LNCaP clone FGC (cell line): ENCODE results near the gene U2AF1L4.

ENCODE experiments used
- DNase-seq: peaks from one replicate; pipeline ENCODE4 v3.0.0-alpha.2; 2011; ENCODE audit warnings: low read depth
- H3K4me3 ChIP-seq: 2 replicates; pipeline ENCODE4 v1.5.1; 2011; ENCODE audit warnings: mild to moderate bottlenecking, low read depth, low read length, control low read depth
- TF ChIP-seq, protein P1 (sequence below): IDR thresholded peaks from 2 replicates; pipeline ENCODE4 v1.5.1; 2012; ENCODE audit warnings: mild to moderate bottlenecking; ENCODE audit not compliant: control insufficient read depth, insufficient read depth; ENCODE audit errors: extremely low read depth

The U2AF1L4 gene

DNA sequence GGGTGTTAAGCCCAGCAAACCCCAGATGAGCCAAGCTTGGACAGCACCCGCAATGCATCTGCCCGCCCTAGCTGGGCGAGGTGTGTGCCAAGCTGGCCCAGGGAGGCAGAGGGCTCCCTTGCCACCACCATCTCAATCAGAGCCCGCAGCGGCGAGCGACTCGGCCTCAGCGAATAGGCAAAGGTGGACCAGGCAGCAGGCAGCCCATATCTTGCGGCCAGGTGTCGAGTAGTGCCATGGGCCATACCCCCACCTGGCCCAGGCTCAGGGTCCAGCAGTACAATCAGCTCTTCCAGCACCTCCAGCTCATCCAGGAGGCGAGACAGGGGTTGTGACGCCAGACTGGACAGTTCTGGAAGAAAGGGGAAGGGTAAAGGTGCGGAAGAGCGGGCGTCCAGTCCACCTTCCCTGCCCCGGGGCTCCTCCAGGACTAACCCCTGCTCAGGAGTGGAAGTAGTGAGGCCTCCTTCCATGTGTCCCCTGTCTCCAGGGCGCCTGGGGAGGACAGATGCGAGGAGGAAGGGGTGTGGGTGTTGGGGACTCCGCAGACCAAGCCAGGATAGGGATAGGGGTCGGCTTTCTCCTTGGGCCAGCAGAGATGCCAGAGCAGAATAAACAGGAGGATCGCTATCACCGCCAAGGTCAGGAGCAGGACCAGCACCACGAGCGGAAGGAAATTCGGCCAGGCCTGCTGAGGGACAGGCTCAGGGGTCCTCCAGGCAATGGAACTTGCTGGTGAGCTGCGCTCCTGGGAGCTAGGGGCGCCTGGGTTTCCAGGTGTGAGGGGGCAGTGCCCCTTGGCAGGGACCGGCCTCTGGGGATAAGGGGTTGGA, 5.7 kb downstream of the U2AF1L4 start:
- TF ChIP-seq, protein P1, sequence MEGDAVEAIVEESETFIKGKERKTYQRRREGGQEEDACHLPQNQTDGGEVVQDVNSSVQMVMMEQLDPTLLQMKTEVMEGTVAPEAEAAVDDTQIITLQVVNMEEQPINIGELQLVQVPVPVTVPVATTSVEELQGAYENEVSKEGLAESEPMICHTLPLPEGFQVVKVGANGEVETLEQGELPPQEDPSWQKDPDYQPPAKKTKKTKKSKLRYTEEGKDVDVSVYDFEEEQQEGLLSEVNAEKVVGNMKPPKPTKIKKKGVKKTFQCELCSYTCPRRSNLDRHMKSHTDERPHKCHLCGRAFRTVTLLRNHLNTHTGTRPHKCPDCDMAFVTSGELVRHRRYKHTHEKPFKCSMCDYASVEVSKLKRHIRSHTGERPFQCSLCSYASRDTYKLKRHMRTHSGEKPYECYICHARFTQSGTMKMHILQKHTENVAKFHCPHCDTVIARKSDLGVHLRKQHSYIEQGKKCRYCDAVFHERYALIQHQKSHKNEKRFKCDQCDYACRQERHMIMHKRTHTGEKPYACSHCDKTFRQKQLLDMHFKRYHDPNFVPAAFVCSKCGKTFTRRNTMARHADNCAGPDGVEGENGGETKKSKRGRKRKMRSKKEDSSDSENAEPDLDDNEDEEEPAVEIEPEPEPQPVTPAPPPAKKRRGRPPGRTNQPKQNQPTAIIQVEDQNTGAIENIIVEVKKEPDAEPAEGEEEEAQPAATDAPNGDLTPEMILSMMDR: no peak
- H3K4me3 ChIP-seq: peak overlapping the region; percentile 67
- DNase-seq: no peak

DNA sequence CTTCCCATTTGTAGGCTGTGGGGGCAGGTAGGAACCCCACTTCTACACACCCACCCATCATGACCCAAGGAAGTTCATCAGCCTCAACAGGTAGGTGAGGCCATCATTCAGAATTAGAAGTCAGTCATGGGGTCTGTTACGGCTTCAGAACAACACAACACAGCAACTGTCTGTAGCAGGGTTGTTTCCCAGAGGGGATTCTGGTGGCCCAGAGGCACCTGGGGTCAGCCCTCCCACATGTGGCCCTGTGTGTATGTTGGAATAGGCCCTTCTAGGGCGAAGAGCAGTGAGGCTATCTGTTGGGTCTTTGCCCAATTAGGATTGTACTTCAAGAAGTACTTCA, 6.4 kb downstream of the U2AF1L4 start:
- no peak overlapping the region for H3K4me3 ChIP-seq
- DNase-seq: no peak
- TF ChIP-seq, protein P1: no peak

- no peak overlapping the region for H3K4me3 ChIP-seq
- TF ChIP-seq, protein P1: no peak
- DNase-seq: no peak
Measured at GRCh38 chr19:35738021-35738886, 7.0 kb downstream of the U2AF1L4 start.

GRCh38 chr19:35736913-35737886, 8.0 kb downstream of the U2AF1L4 start:
- TF ChIP-seq, protein P1: 0 out of 2 replicates have a peak, but pooled peaks have one; percentile 18
- DNase-seq: no peak
- no peak overlapping the region for H3K4me3 ChIP-seq

DNA sequence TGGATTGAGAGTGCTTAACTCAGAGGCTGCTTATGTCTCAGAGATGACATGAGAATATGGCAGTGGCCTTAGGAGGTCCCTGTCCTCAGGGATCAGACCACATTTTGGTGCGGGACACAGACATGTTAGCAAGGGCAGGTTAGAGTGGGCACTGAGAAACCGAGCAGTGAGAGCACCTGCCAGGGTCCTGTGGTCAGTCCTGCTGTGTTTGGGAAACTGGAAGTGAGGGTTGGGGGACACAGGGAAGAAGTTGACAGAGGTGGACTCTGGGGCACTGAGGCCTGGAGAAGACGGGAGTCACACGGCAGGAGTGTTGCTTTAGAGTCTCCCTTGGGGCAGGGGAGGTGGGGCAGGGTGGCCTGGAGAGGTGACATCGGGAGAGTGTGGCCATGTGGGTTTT, 10.3 kb downstream of the U2AF1L4 start:
- TF ChIP-seq, protein P1: no peak
- no peak for DNase-seq
- no peak overlapping the region for H3K4me3 ChIP-seq

DNA sequence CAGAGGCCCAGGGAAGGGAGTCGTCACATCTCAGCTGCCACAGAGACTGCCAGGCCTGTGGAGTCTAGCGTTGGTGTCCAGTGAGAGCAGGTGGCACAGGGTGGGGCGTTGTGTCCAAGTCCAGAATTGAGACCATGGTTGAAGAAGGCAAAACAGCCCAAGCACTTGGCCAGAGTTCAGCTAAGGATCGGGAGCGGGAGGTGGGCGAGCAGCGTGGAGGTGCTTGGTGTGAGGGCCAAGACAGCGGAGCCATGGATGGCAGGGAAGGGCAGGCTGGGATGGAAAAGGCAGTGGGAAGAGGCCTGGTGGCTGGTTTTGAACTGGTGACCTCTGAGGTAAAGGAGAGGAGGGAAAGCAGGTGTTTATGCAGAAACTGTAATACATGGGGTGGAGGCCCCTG, 10.9 kb downstream of the U2AF1L4 start:
- H3K4me3 ChIP-seq: no peak overlapping the region
- no peak for DNase-seq
- TF ChIP-seq, protein P1: no peak
